IPS-20b (cell line): ENCODE measurements around the gene FRMD1.

Experiments
- H3K27ac ChIP-seq: one replicate; pipeline ENCODE4 v1.5.1; 2013; ENCODE audit warnings: low read length
- H3K27me3 ChIP-seq: 2 replicates; pipeline ENCODE4 v1.6.1; 2013; ENCODE audit warnings: mild to moderate bottlenecking, low read length, inconsistent platforms; ENCODE audit not compliant: insufficient read depth
- H3K36me3 ChIP-seq: 2 replicates; pipeline ENCODE4 v1.6.1; 2013; ENCODE audit warnings: low read depth, mild to moderate bottlenecking, inconsistent platforms, low read length, moderate library complexity; ENCODE audit not compliant: insufficient read depth
- H3K4me1 ChIP-seq: 2 replicates; pipeline ENCODE4 v1.6.1; 2013; ENCODE audit warnings: mild to moderate bottlenecking, control low read depth, inconsistent platforms, low read length, moderate library complexity; ENCODE audit not compliant: insufficient read depth
- H3K4me3 ChIP-seq: 2 replicates; pipeline ENCODE4 v1.5.1; 2013; ENCODE audit warnings: mild to moderate bottlenecking, low read length, inconsistent platforms
- H3K9ac ChIP-seq: 2 replicates; pipeline ENCODE4 v1.6.1; 2013; ENCODE audit warnings: low read depth, mild to moderate bottlenecking, inconsistent platforms, low read length, moderate library complexity
- H3K9me3 ChIP-seq: 2 replicates; pipeline ENCODE4 v1.6.1; 2013; ENCODE audit warnings: mild to moderate bottlenecking, low read depth, low read length, inconsistent platforms; ENCODE audit not compliant: insufficient read depth

FRMD1 gene

DNA sequence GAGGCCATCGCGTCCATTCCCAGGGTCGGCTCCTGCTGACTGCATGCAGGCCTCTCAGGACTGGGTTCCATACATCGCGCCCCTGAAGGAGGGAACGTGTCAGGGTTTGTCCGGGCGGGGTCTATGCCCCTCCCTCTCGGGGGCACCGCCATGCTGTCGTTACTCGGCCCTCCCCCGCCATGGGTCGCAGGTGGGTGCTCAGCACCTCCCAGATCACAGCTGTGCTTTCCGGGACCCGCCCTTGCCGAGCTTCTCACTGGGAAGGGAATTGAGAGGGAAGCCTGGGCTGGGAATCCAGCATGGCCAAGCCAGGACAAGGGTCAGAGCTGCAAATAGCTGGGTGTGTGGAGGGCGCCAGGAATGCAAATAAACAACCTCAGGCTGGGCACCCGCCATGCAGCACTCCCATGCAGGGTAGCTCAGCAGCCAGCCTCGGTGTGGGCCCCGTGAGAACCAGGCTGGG lies at the start of gene FRMD1:
FRMD1 (minus strand) TSS at position 270 of the 463 bp plus-strand sequence; CDS start at position 152, 118 bp downstream.
- Histone ChIP-seq H3K4me3 (no peak within 1 kb of the TSS), H3K27ac (no peak within 1 kb of the TSS), H3K9me3 (no peaks in the 10 kb centered on the region), H3K27me3 (no peaks in the 10 kb centered on the region), H3K9ac (no peak within 1 kb of the TSS), H3K4me1 (no peaks in the 10 kb centered on the region), H3K36me3 (no peaks in the 10 kb centered on the region)

DNA sequence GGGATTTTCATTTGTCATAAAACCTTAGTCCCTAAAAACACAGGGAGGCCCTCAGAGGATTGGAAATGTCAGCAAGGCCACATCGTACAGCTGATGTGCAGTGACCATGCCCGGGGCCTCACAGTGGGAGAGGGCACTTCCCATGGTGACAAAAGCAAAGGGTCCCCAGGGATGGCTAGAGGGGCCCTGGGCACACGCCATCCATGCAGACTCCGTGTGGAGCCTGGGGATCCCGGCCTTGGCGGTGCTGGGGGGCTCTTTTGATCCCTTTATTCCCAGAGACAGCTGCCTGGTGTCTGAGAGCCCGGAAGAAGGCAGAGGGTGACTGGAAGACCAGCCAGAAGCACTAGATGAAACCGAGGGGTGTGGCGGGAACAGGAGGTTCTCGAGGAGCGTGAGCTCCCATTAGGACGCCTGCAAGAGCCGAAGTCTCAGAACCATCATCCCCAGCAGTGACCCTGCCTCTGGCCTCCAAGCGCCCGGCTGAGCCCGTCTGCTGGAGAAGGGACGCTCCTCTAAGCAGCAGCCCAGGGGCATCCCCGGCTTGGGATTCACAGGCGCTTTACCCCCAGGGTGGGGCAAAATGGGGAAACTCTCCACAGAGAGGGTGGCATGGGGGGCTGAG lies 49.1 kb upstream of the FRMD1 start:
- Histone ChIP-seq H3K27ac (no peak overlapping the region), H3K9ac (no peak overlapping the region), H3K36me3 (no peaks in the 10 kb centered on the region), H3K4me3 (no peak overlapping the region), H3K4me1 (peaks cover 12% of the 10 kb centered on the region; the same call in 1 of the 2 replicates), H3K9me3 (no peaks in the 10 kb centered on the region), H3K27me3 (peaks cover 27% of the 10 kb centered on the region)

DNA sequence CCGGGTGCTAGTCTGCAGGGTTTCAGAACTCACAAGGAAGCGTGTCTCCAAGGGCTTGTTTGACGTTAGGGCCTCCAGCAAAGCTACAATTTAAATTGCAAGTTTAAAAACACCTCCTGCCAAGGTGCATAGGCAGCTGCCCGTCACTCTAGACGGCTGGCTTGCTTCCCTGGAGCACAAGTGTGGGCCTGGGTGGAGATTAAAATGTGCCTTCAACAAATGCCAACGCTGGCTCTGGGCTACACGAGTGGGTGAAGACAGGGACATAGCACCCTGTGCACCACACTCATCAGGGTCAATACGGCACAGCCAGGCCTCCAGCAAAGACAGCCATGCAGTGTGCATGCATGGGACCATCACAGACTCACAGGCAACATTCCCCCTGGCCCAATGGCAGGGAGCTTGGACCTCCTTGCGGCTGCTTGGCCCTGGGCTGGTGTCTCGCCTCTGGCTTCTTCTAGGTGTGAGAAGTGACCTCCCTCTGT lies 48.4 kb upstream of the FRMD1 start:
- H3K27ac ChIP-seq: no peak overlapping the region
- no peak overlapping the region for H3K9ac ChIP-seq
- no peaks in the 10 kb centered on the region for H3K9me3 ChIP-seq
- peaks cover 9% of the 10 kb centered on the region; the same call in 1 of the 2 replicates for H3K4me1 ChIP-seq
- H3K27me3 ChIP-seq: peaks cover 22% of the 10 kb centered on the region
- H3K36me3 ChIP-seq: no peaks in the 10 kb centered on the region
- H3K4me3 ChIP-seq: no peak overlapping the region

DNA sequence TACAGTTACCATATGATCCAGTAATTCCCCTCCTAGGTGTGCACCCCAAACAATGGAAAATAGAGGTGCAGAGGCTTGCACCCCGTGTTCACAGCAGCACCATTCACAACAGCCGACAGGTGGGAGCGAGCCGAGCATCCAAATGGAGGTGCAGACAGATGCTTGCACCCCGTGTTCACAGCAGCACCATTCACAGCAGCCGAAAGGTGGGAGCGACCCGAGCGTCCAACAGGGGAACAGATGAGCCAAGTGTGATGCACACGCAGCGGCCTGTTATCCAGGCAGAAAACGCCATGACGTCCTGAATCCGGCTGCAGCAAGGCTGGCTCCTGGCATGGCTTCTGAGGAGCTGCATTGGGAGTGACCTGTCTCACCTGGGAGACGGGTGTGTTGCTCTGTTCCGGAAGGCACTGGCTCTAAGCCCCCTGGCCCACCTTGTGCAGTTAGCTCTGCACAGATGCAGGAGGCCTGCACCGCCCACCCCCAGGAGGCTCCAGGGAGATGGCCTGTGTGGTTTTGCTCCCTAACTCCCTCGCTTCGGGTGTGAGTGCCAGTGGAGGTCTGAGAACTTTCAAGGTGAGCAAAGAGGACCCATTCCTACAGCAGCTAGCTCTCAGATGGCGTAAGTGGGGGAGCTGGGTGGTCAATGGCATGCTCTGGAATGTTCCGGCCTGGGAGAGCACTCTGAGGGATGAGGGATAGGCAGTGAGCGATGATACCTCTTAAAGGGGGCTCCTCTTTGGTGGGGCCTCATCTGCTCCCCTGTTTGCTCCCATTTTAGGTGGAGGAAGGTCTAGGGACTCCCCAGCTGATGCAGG lies 47.8 kb upstream of the FRMD1 start:
- no peak overlapping the region for H3K9ac ChIP-seq
- no peaks in the 10 kb centered on the region for H3K9me3 ChIP-seq
- H3K36me3 ChIP-seq: no peaks in the 10 kb centered on the region
- H3K27ac ChIP-seq: no peak overlapping the region
- peaks cover 15% of the 10 kb centered on the region for H3K27me3 ChIP-seq
- H3K4me1 ChIP-seq: peaks cover 5% of the 10 kb centered on the region; the same call in 1 of the 2 replicates
- H3K4me3 ChIP-seq: no peak overlapping the region

DNA sequence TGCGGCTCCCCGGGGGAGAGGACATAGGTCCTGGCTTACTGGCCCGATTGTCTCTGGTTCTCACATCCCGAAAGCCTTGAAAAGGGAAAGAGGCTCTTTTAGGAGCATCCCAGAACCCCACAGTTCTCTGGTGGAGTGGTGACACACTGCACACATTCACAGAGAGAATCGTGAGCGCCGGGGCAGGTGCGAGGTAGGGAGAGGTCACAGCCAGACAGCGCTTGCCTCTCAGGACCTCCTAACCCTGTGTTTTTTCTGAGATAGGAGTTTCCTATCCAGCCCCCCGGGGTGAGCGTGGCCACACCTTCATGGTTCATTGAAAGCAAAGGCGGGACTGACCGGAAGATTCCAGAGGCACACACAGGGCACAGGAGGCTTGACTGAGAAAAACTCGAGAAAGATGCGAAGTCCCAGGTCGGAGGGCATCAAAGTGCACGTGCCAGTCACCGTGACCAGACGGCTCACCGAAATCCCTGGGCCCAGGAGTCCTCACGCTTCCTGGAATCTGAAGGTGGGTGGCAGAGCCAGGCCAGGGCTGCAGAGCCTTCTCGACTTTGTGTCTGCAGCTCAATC lies 46.5 kb upstream of the FRMD1 start:
- Histone ChIP-seq H3K4me3 (no peak overlapping the region), H3K27ac (no peak overlapping the region), H3K9me3 (no peaks in the 10 kb centered on the region), H3K4me1 (peaks cover 5% of the 10 kb centered on the region; the same call in 1 of the 2 replicates), H3K9ac (no peak overlapping the region), H3K36me3 (no peaks in the 10 kb centered on the region), H3K27me3 (peaks cover 3% of the 10 kb centered on the region; the same call in 1 of the 2 replicates)

DNA sequence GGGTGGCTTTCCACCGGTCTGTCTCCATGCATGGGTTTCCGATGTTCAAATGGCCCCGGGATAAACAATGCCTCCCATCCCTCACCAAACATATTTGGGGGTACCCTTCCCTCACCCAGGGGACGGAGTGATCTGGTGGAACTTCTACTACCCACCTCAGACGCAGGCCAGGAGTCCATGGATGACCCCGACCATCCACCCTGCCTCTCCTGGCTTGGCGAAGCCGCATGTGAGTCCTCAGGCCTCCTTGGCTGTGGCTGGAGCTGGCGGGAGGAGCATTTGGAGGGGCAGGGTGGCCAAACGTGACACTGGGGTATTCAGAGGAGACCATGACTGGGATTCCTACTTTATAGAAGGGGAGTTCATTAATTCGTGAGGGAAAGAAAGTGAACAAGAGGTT lies 45.9 kb upstream of the FRMD1 start:
- H3K27me3 ChIP-seq: no peaks in the 10 kb centered on the region
- no peak overlapping the region for H3K27ac ChIP-seq
- no peak overlapping the region for H3K4me3 ChIP-seq
- H3K9ac ChIP-seq: no peak overlapping the region
- no peaks in the 10 kb centered on the region for H3K9me3 ChIP-seq
- H3K36me3 ChIP-seq: no peaks in the 10 kb centered on the region
- peaks cover 5% of the 10 kb centered on the region; the same call in 1 of the 2 replicates for H3K4me1 ChIP-seq

DNA sequence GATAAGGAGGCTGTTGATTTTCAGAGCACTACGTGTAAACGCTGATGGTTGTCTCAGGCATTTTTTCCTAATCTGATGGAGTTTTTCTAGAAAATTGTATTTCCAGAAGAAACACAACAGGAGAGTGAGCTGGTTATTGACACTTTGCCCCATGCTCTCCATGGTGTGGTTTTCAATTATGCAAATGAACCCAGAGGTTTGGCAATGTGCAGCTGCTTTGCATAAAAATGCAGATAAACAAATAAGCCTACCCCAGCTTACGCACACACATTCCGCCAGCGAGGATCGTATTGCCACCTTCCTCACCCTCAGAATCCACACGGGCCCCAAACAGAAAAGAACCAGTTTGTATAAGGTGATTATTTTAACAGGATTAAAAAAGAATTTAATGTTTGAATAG lies 45.1 kb upstream of the FRMD1 start:
- H3K4me3 ChIP-seq: no peak overlapping the region
- H3K27me3 ChIP-seq: no peaks in the 10 kb centered on the region
- H3K9ac ChIP-seq: no peak overlapping the region
- no peaks in the 10 kb centered on the region for H3K9me3 ChIP-seq
- H3K4me1 ChIP-seq: peaks cover 5% of the 10 kb centered on the region; the same call in 1 of the 2 replicates
- no peaks in the 10 kb centered on the region for H3K36me3 ChIP-seq
- no peak overlapping the region for H3K27ac ChIP-seq

DNA sequence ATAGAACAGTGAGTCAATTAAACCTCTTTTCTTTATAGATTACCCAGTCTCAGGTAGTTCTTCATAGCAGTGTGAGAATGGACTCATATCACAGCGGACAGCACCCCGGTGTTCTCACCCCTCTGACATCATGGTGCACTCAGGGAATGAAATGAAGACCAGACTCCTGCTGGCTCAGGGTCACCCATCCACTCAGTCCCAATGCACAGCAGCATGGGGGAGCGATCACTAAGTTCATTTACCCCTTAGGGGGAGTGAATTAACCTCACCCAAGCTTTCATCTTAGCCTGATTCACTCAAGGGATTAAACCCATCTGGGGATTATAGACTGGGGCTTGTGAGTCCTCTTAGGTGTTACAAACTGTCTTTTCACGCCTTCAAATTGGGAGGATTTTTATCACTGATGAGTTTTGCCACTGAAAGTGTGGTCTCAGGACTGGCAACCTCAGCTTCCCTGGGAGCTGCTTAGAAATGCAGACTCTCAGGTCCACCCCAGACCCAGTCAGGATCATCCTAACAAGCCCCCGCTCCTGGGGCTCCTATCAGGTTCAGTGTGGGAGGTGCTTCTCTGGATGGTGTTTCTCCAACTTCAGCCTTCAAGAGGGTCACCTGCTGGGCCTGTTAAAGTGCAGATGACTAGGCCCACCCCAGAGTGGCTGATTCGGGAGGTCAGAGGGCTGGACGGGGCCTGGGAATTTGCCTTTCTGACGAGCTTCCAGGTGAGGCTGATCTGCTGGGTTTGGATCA lies 44.3 kb upstream of the FRMD1 start:
- no peak overlapping the region for H3K4me3 ChIP-seq

DNA sequence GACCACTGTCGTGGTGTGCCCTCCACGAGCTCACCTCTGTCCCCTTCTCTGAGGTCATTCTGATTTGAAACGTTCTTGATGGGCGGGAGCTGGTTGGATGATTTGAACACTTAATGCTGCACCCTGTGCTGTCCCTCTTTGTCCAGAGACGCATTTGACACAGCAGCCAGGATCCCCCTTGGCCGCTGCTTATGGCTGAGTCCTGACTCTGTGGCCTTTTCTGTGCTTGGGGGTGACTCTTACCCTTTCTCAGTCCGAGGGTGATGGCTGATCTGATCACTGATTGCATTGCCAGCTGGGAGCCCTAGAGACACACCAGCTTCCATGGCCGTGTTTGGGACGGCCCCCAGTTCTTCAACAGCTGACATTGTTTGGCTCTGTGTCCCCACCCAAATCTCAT lies 43.5 kb upstream of the FRMD1 start:
- Histone ChIP-seq H3K9ac (no peak overlapping the region), H3K4me3 (no peak overlapping the region), H3K9me3 (no peaks in the 10 kb centered on the region), H3K36me3 (no peaks in the 10 kb centered on the region), H3K27me3 (no peaks in the 10 kb centered on the region), H3K27ac (no peak overlapping the region), H3K4me1 (peaks cover 5% of the 10 kb centered on the region; the same call in 1 of the 2 replicates)

More for the DNA sequence above, 44.3 kb upstream of the FRMD1 start:
- H3K27me3 ChIP-seq: no peaks in the 10 kb centered on the region
- H3K4me1 ChIP-seq: peaks cover 5% of the 10 kb centered on the region; the same call in 1 of the 2 replicates
- H3K9me3 ChIP-seq: no peaks in the 10 kb centered on the region
- H3K27ac ChIP-seq: no peak overlapping the region
- H3K9ac ChIP-seq: no peak overlapping the region
- no peaks in the 10 kb centered on the region for H3K36me3 ChIP-seq

DNA sequence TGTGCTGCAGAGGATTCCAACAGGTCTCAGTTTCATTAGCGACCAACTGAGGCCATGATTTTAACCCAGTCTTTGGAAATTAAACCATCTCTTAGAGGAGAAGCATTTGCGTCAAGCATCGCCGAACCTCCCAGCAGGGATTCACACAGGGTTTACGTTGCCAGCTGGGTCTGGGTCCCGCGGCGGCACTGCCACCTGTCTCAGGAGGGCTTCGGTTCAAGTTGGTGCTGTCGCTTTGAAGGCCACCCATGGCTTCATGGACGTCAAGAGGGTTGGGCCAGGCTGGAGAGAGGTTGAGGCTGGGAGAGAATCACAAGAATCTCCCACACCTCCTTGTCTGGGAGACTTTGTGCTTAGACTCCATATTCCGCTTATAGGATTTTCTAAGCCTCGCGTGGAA lies 43.0 kb upstream of the FRMD1 start:
- Histone ChIP-seq H3K27me3 (no peaks in the 10 kb centered on the region), H3K36me3 (no peaks in the 10 kb centered on the region), H3K27ac (no peak overlapping the region), H3K4me1 (peaks cover 5% of the 10 kb centered on the region; the same call in 1 of the 2 replicates), H3K4me3 (no peak overlapping the region), H3K9ac (no peak overlapping the region), H3K9me3 (no peaks in the 10 kb centered on the region)

DNA sequence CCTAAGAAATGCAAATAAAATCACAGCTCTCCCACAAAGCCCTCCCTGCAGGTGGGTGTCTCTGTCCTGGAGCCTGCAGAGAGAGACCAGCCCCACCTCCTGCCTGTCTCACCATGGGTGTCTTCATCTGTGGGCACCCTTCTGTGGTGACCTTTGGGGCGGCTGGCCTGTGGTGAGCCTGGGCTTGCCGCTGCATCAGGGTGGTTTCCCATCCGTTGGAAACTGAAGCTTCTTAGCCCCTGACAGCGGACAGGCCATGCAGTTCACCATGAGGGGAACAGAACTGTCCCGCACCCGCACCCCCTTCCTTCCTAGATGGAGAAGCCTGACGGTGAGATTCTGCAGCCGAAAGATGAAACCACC lies 42.3 kb upstream of the FRMD1 start:
- H3K9ac ChIP-seq: no peak overlapping the region
- H3K36me3 ChIP-seq: no peaks in the 10 kb centered on the region
- no peaks in the 10 kb centered on the region for H3K27me3 ChIP-seq
- H3K9me3 ChIP-seq: no peaks in the 10 kb centered on the region
- peaks cover 5% of the 10 kb centered on the region; the same call in 1 of the 2 replicates for H3K4me1 ChIP-seq
- no peak overlapping the region for H3K4me3 ChIP-seq
- H3K27ac ChIP-seq: no peak overlapping the region
